B cell (primary cell): ENCODE data around the gene PPIL1.

ENCODE experiments used
- CTCF ChIP-seq: fragments of 200-600 bp; IDR thresholded peaks from one replicate; pipeline ENCODE4 v1.8.0; 2022; ENCODE audit warnings: antibody characterized with exemption, mild to moderate bottlenecking
- EZH2 ChIP-seq: IDR thresholded peaks from 2 replicates; pipeline ENCODE4 v1.6.1; 2012; ENCODE audit warnings: borderline replicate concordance, low read depth, mild to moderate bottlenecking, moderate library complexity, low read length; ENCODE audit not compliant: insufficient read depth, poor library complexity, severe bottlenecking

DNA sequence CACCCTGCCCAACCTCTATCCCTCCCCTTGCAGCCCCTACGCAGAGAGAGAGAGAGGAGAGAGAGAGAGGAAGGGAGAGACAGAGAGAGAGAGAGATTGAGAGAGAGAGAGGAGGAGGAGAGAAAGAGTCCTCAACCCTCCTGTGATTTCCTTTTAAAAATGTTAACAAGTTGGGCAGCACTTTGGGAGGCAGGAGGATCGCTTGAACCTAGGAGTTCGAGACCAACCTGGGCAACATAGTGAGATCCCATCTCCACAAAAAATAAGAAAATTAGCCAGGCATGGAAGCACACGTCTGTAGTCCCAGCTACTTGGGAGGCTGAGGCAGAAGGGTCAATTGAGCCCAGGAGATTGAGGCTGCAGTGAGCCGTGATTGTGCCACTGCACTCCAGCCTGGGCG lies 65.4 kb downstream of the PPIL1 start:
- no peak for TF ChIP-seq CTCF
- TF ChIP-seq EZH2: no peak
